BJ (cell line): ENCODE results near the gene BEND3. TPM values are rescaled to one million over a fixed set of nuclear protein-coding genes. Genes with fewer than 3 reads are reported as not detected.

Source experiments
- CTCF ChIA-PET: fragments of 350-600 bp; formaldehyde crosslinking; extraction: SDS; loops from one replicate; lab custom pipeline; 2021; ENCODE audit warnings: antibody characterized with exemption, inconsistent platforms; lab: Yijun Ruan, JAX
- POLR2A ChIA-PET: fragments of 300-600 bp; sonication (Branson Sonifier 250); formaldehyde crosslinking; extraction: SDS; loops from one replicate; lab custom pipeline; 2021; ENCODE audit warnings: antibody characterized with exemption; lab: Charles Lee
- DNase-seq: peaks from one replicate; pipeline ENCODE4 v3.0.0-alpha.2; 2011; ENCODE audit warnings: low read depth
- H3K27me3 ChIP-seq: 2 replicates; pipeline ENCODE4 v1.6.0; 2011; ENCODE audit warnings: low read length; ENCODE audit not compliant: control insufficient read depth, insufficient read depth
- H3K36me3 ChIP-seq: 2 replicates; pipeline ENCODE4 v1.5.1; 2011; ENCODE audit warnings: low read length; ENCODE audit not compliant: control insufficient read depth, insufficient read depth
- H3K4me3 ChIP-seq: 2 replicates; pipeline ENCODE4 v1.5.1; 2011; ENCODE audit warnings: low read depth, mild to moderate bottlenecking, control low read depth, low read length
- polyA plus RNA-seq: library from polyadenylated mRNA; depleted of rRNA; stranded (reverse); fragments of >200 nt; gene quantifications from 2 replicates; pipeline ENCODE4 v1.2.3, GENCODE V29; 2011
- TF ChIP-seq, protein P1 (sequence below): IDR thresholded peaks from 2 replicates; pipeline ENCODE4 v1.5.1; 2011; ENCODE audit warnings: low read depth, mild to moderate bottlenecking, control low read depth, inconsistent platforms, low read length, moderate library complexity; ENCODE audit not compliant: insufficient read depth

The BEND3 gene
- polyA plus RNA-seq, 1 experiment: 0.60 TPM

DNA sequence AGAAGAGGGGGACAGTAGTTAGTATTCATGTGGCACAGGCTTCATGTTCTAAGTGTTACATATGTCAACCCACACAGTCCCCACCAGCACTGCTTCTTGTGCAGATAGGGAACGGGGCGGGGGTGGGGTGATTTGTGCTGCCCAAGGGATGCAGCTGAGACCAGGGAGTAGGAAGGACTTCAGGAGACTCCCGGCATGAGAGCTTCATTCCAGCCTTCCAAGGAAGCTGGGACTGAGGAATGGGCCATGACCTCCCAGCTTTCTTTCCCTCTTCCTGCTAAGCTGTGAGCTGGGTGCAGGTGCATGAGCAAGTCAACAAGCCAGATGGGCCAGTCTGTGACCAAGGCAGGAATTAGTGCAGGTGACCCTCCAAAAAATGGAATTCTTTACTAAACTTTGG lies 9.2 kb downstream of the BEND3 start:
- Histone ChIP-seq H3K27me3 (no peaks in the 10 kb centered on the region), H3K36me3 (no peaks in the 10 kb centered on the region), H3K4me3 (no peak overlapping the region)
- DNase-seq: no peak
- TF ChIP-seq, protein P1, sequence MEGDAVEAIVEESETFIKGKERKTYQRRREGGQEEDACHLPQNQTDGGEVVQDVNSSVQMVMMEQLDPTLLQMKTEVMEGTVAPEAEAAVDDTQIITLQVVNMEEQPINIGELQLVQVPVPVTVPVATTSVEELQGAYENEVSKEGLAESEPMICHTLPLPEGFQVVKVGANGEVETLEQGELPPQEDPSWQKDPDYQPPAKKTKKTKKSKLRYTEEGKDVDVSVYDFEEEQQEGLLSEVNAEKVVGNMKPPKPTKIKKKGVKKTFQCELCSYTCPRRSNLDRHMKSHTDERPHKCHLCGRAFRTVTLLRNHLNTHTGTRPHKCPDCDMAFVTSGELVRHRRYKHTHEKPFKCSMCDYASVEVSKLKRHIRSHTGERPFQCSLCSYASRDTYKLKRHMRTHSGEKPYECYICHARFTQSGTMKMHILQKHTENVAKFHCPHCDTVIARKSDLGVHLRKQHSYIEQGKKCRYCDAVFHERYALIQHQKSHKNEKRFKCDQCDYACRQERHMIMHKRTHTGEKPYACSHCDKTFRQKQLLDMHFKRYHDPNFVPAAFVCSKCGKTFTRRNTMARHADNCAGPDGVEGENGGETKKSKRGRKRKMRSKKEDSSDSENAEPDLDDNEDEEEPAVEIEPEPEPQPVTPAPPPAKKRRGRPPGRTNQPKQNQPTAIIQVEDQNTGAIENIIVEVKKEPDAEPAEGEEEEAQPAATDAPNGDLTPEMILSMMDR: no peak
- ChIA-PET CTCF (interaction anchor here (1.3 kb wide), 1 partner anchor 12 kb away, joined by 4 read pairs; no protein-coding TSS in a partner anchor), POLR2A (no interaction called here)

DNA sequence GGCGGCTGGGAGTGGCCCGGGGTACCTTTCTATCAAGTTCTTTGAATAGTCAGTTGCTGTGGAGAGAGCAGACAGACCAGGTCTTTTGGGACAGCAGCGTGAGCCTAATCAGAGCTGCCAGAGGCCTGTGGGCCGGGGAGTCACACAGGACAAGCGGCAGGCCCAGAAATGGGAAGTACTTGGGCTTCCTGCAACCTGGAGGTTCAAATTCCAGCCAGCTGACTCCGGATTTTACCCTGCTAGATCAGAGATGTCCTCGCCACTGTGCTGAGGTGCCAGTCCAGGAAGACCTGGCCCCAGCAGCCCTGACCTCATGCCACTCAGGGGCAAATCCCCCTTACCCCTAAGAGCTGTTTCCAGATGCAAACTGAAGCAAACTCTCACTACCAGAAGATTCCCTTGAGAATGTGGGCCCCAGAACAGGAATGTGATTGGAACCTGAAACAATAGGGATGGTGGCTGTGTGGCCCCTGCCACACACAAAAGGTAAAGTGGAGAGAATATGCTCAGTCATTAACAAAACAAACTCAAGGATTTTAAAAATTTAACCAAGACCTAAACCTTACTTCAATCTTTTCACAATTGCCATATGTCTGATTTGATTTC lies 9.7 kb downstream of the BEND3 start:
- CTCF ChIA-PET: interaction anchor here (1.3 kb wide), 1 partner anchor 11 kb away, joined by 4 read pairs; no protein-coding TSS in a partner anchor

DNA sequence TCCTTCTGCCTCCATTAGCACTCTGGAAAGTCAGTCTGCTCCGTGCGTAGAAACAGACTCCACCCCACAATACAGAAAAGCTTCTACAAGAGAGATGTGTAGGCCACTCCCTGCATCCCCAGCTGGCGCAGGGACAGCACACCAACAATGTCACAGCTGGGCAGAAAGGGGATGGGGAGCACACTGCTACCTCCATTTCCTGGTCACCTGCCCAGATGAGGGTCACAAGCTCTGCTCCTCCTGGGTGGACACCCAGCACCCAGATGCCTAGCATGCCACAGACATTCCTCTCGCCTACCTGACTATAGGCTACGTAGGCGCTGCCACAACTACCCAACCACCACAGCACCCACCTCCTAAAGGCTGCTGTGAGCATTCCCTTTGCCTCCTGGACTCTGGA lies 12.2 kb downstream of the BEND3 start:
- no peaks in the 10 kb centered on the region for H3K27me3 ChIP-seq
- POLR2A ChIA-PET: no interaction called here
- TF ChIP-seq, protein P1: no peak
- no peak overlapping the region for H3K4me3 ChIP-seq
- CTCF ChIA-PET: interaction anchor here (1.2 kb wide), 1 partner anchor 11 kb away, joined by 5 read pairs; no protein-coding TSS in a partner anchor
- no peak for DNase-seq
- H3K36me3 ChIP-seq: no peaks in the 10 kb centered on the region

More for the DNA sequence above, 9.7 kb downstream of the BEND3 start:
- POLR2A ChIA-PET: no interaction called here
- Histone ChIP-seq H3K4me3 (no peak overlapping the region), H3K27me3 (no peaks in the 10 kb centered on the region), H3K36me3 (no peaks in the 10 kb centered on the region)
- no peak for DNase-seq
- TF ChIP-seq, protein P1: no peak

DNA sequence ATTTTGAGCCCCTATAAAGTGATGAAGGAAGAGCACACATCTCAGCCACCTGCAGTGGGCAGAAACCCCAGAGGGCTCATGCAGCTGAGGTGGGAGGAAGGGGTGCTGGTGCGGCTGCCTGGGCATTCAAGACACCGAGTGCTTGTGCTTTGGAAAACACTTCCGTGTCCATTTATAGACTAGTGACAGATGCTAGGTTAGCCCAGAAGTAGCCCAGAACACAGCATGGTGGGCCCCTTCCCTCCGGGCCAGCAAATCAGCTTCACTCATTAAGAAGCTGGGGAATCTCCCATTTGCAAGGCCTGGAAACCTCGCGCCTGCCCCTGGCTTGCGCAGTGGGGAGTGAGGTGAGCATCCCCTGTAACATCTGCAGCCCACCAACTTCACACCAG lies 12.9 kb downstream of the BEND3 start:
- ChIA-PET POLR2A (no interaction called here), CTCF (interaction anchor here (1.2 kb wide), 1 partner anchor 12 kb away, joined by 5 read pairs; no protein-coding TSS in a partner anchor)
- Histone ChIP-seq H3K27me3 (no peaks in the 10 kb centered on the region), H3K4me3 (no peak overlapping the region), H3K36me3 (no peaks in the 10 kb centered on the region)
- no peak for DNase-seq
- TF ChIP-seq, protein P1: no peak

DNA sequence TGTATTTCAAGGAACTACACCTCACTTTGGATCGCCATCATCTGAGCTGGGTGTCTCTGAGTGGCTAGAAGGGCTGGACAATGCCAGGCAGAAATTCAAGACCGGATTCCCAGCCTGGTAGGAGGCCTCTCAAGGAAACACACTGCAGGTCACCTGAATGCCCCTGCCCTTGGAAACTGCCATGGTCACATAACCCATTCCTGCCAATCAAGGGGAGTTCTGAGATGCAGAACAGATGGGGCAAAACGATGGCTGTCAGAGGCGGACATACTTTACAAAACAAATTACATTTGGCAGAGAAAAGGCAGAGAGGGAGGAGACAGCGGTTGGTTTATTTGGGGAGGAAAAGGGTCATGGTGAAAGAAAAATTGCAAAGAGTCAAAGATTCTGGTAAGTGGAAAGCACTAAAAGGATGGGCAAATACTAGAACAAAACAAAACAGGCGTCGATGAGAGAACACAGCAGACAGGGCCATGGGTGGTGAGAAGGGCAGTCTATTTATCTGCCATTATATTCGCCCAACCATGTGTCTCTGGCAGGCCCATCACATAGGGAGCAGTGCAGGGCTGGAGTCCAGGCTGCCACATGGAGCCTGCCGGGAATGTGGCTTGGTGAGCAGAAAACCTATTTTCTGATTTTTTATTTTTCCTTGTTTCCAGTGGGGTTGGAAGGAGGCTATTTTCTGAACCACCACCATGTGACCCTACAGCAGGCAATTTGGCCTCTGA lies 13.5 kb downstream of the BEND3 start:
- TF ChIP-seq, protein P1: no peak
- ChIA-PET POLR2A (no interaction called here), CTCF (no interaction called here)
- no peak overlapping the region for H3K4me3 ChIP-seq
- no peak for DNase-seq
- no peaks in the 10 kb centered on the region for H3K36me3 ChIP-seq
- H3K27me3 ChIP-seq: no peaks in the 10 kb centered on the region
